K562 (cell line): ENCODE data around the gene DDR1. TPM values are rescaled to one million over a fixed set of nuclear protein-coding genes. Genes with fewer than 3 reads are reported as not detected.

Experiments used
- ATAC-seq: fragments of 200-7000 bp; cut with Tn5 transposase; 3 replicates; pipeline ENCODE4 v1.9.1; 2020; ENCODE audit warnings: moderate library complexity
- BruUV-seq: library from RNA; stranded (reverse); fragments of 400-500 nt; replicated peaks from 2 replicates; lab custom pipeline; 2021; lab: Mats Ljungman, UMichigan
- CTCF ChIA-PET: fragments of 300-600 bp; formaldehyde crosslinking; extraction: SDS; loops from one replicate; lab custom pipeline; 2021; ENCODE audit warnings: low intra/inter-chr PET ratio; lab: Yijun Ruan, JAX
- POLR2A ChIA-PET: fragments of 300-600, 350-650 bp; sonication (Branson Sonifier 250); formaldehyde crosslinking; extraction: SDS; loops from one replicate; lab custom pipeline; 2021; ENCODE audit warnings: antibody characterized with exemption, inconsistent platforms; lab: Yijun Ruan, JAX
- DNase-seq, 4 experiments: peaks; one replicate each; pipeline versions ENCODE4 v3.0.0 to v3.0.0-alpha.2; 2011 to 2018; ENCODE audit warnings: low spot score in 3 of 4, mixed read lengths in 3 of 4; ENCODE audit errors: extremely low read depth in 1 of 4
- FAIRE-seq: peaks from 2 replicates; lab custom pipeline; 2011; peaks lifted over from hg19 to GRCh38; lab: Jason Lieb, UNC
- H2AFZ ChIP-seq: 2 replicates; pipeline ENCODE4 v1.6.0; 2011; ENCODE audit warnings: low read depth, low read length, control low read depth, inconsistent platforms
- H3K27ac ChIP-seq: fragments of 200-600 bp; 3 replicates; pipeline ENCODE4 v1.8.0; 2011; ENCODE audit warnings: low read depth, mild to moderate bottlenecking, control low read depth, inconsistent platforms, low read length, moderate library complexity, mixed read lengths; ENCODE audit errors: extremely low read depth
- H3K27me3 ChIP-seq, 2 experiments: fragments of 300-600 bp in 1 of 2; 2 replicates in 1 of 2; 3 replicates in 1 of 2; pipeline versions ENCODE4 v1.6.0 to v1.8.0; 2011; ENCODE audit warnings: inconsistent platforms in 2 of 2, low read length in 2 of 2, mild to moderate bottlenecking in 1 of 2, mixed read lengths in 1 of 2, moderate library complexity in 1 of 2; ENCODE audit not compliant: control insufficient read depth in 2 of 2, insufficient read depth in 2 of 2
- H3K36me3 ChIP-seq: fragments of 300-600 bp; 3 replicates; pipeline ENCODE4 v1.8.0; 2011; ENCODE audit warnings: mild to moderate bottlenecking, low read length, inconsistent platforms; ENCODE audit not compliant: control insufficient read depth, insufficient read depth
- H3K4me1 ChIP-seq, 2 experiments: fragments of 200-600 bp in 1 of 2; replicated peaks in 1 of 2; 2 replicates in 1 of 2; 3 replicates in 1 of 2; pipeline versions ENCODE4 v1.5.1 to v1.8.0; 2011; ENCODE audit warnings: inconsistent platforms in 2 of 2, low read length in 2 of 2, mild to moderate bottlenecking in 1 of 2, mixed read lengths in 1 of 2, moderate library complexity in 1 of 2; ENCODE audit not compliant: control insufficient read depth in 2 of 2, insufficient read depth in 2 of 2
- H3K4me2 ChIP-seq: 2 replicates; pipeline ENCODE4 v1.6.1; 2011; ENCODE audit warnings: low read length, control low read depth, inconsistent platforms, mixed read lengths; ENCODE audit not compliant: insufficient read depth
- H3K4me3 ChIP-seq: fragments of 200-600 bp; sonication (generic), shearing (Covaris generic); 2 replicates; pipeline ENCODE4 v1.5.1; 2016; ENCODE audit warnings: control low read depth, inconsistent platforms
- H3K79me2 ChIP-seq: fragments of 200-600 bp; 3 replicates; pipeline ENCODE4 v1.8.0; 2011; ENCODE audit warnings: low read length, inconsistent platforms; ENCODE audit not compliant: control insufficient read depth, insufficient read depth
- H3K9ac ChIP-seq, 2 experiments: 2 replicates each; pipeline versions ENCODE4 v1.6.0 to v1.6.1; 2011; ENCODE audit warnings: low read depth in 2 of 2, low read length in 2 of 2, control low read depth in 1 of 2, inconsistent platforms in 1 of 2, mild to moderate bottlenecking in 1 of 2, mixed read lengths in 1 of 2; ENCODE audit not compliant: insufficient read depth in 1 of 2
- H3K9me1 ChIP-seq: one replicate; pipeline ENCODE4 v1.6.0; 2011; ENCODE audit warnings: inconsistent platforms, mild to moderate bottlenecking, low read length, moderate library complexity; ENCODE audit not compliant: control insufficient read depth, insufficient read depth
- H3K9me3 ChIP-seq: replicated peaks from 2 replicates; pipeline ENCODE4 v1.5.1; 2011; ENCODE audit warnings: low read depth, low read length, inconsistent platforms; ENCODE audit not compliant: control insufficient read depth, insufficient read depth
- H4K20me1 ChIP-seq: replicated peaks from 2 replicates; pipeline ENCODE4 v1.6.1; 2011; ENCODE audit warnings: low read length, inconsistent platforms, mixed read lengths; ENCODE audit not compliant: control insufficient read depth, insufficient read depth
- HSF4 ChIP-seq: fragments of 250-450 bp; sonication (Bioruptor Pico); IDR thresholded peaks from 2 replicates; pipeline ENCODE4 v2.1.2; 2022; ENCODE audit warnings: mild to moderate bottlenecking, moderate library complexity, borderline replicate concordance
- LCOR ChIP-seq: sonication (generic); formaldehyde crosslinking; IDR thresholded peaks from 2 replicates; pipeline ENCODE4 v1.8.0; 2022; ENCODE audit warnings: mild to moderate bottlenecking, missing genetic modification reagents
- MTA1 ChIP-seq: fragments of 450-650 bp; IDR thresholded peaks from 2 replicates; pipeline ENCODE4 v1.6.1; 2017; ENCODE audit warnings: borderline replicate concordance
- OTX1 ChIP-seq: fragments of 450-650 bp; formaldehyde crosslinking; IDR thresholded peaks from 2 replicates; pipeline ENCODE4 v1.4.0; 2022; ENCODE audit warnings: mild to moderate bottlenecking
- PCBP2 ChIP-seq: fragments of 200-400 bp; formaldehyde crosslinking; IDR thresholded peaks from 2 replicates; pipeline ENCODE4 v1.6.1; 2018; ENCODE audit warnings: low read length, low read depth, mild to moderate bottlenecking, moderate library complexity; ENCODE audit not compliant: poor library complexity, severe bottlenecking
- RBM15 ChIP-seq: fragments of 200-400 bp; formaldehyde crosslinking; IDR thresholded peaks from 2 replicates; pipeline ENCODE4 v1.6.1; 2018; ENCODE audit warnings: mild to moderate bottlenecking, low read length, moderate library complexity; ENCODE audit not compliant: insufficient read depth
- RCOR1 ChIP-seq, 2 experiments: IDR thresholded peaks; 2 replicates each; pipeline ENCODE4 v1.6.1; 2012; ENCODE audit warnings: low read depth in 2 of 2, low read length in 2 of 2, borderline replicate concordance in 1 of 2, improper control_type of control experiment in 1 of 2
- SIX5 ChIP-seq, 2 experiments: IDR thresholded peaks; 2 replicates each; pipeline ENCODE4 v1.6.1; 2011; ENCODE audit warnings: low read length in 2 of 2, borderline replicate concordance in 1 of 2, low read depth in 1 of 2, mild to moderate bottlenecking in 1 of 2, moderate library complexity in 1 of 2; ENCODE audit not compliant: insufficient read depth in 1 of 2
- TRIM24 ChIP-seq, 2 experiments: fragments of 450-650 bp; IDR thresholded peaks; 2 replicates each; pipeline ENCODE4 v1.6.1; 2016
- ZNF143 ChIP-seq: sonication (generic); formaldehyde crosslinking; IDR thresholded peaks from 2 replicates; pipeline ENCODE4 v1.9.0; 2022; ENCODE audit warnings: mild to moderate bottlenecking, missing genetic modification reagents
- ZNF217 ChIP-seq: sonication (generic); formaldehyde crosslinking; IDR thresholded peaks from 2 replicates; pipeline ENCODE4 v1.8.0; 2022; ENCODE audit warnings: mild to moderate bottlenecking, missing genetic modification reagents
- WGBS: fragments of 100-300 bp; shearing (Covaris generic); methylation state at CpG from one replicate; pipeline ENCODE4 v1.1.6; 2016; ENCODE audit warnings: low coverage, mixed read lengths; ENCODE audit not compliant: insufficient coverage; ENCODE audit errors: missing lambda C conversion rate; 5-methylcytosine and 5-hydroxymethylcytosine counted together
- in situ Hi-C: fragments of 300-500 bp; cut with MboI; formaldehyde crosslinking; loops from 4 replicates; pipeline ENCODE4 v1.15.0; 2018; ENCODE audit warnings: inconsistent platforms, mixed read lengths
- intact Hi-C: fragments of 100-400 bp; cut with micrococcal nuclease; formaldehyde crosslinking; loops from 2 replicates; pipeline ENCODE4 v1.14.2; 2022
- polyA plus RNA-seq, 8 experiments: library from polyadenylated mRNA; depleted of rRNA in 4 of 8; stranded (reverse) in 5 of 8; unstranded in 3 of 8; fragments of >200 nt; fragmentation: Nextera tagmentation in 2 of 8; fragmentation: Illumina TruSeq in 1 of 8; extraction: Ambion mirVana in 2 of 8; extraction: Trizol in 1 of 8; gene quantifications; 2 replicates each; pipeline versions ENCODE4 v1.2.1 to v1.2.3, GENCODE V29; 2011 to 2014; ENCODE audit warnings: inconsistent platforms in 1 of 8, missing spikeins in 1 of 8
- total RNA-seq, 7 experiments: library from RNA; depleted of rRNA in 6 of 7; stranded (reverse); fragments of >200 nt in 6 of 7; fragmentation: Illumina TruSeq in 2 of 7; extraction: Trizol in 2 of 7; gene quantifications; 2 replicates each; pipeline versions ENCODE4 v1.2.1 to v1.2.3, GENCODE V29; 2011 to 2021; ENCODE audit warnings: low replicate concordance in 1 of 7

DDR1 gene
- total and polyA plus RNA-seq, 9 of the 15 experiments (the other 6 are each of a cell fraction or from before 2014, with no cell fraction given), result 1.4 to 44.6 (median 12.2) TPM

DNA sequence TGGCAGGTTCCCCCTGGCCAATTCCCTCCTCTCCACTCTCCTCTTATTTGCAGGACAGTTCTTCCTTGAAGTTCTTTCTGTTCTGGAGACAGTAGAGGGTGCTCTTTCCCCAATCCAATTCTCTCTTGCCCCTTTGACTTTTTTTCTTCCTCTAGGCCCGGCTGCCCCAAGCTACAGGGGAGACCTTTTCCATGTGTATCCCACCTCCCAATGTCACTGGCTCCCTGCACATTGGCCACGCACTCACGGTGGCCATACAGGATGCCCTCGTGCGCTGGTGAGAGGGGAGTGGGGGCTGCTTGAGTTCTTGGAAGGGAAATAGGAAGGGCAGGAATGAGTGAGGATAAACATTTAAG lies 31.2 kb downstream of the DDR1 start (continued):
- TF ChIP-seq OTX1 (CRISPR knock-in tag) (peak; percentile 67; the same call in 1 of the 2 replicates), MTA1 (0 out of 2 replicates have a peak, but pooled peaks have one; percentile 15), PCBP2 (no peak), SIX5 (IDR thresholded peaks at IDR 0.05; ENCODE audit: borderline replicate concordance in 1 of 2, insufficient read depth in 1 of 2, low read depth in 1 of 2, low read length in 2 of 2) (no peak), HSF4 (CRISPR knock-in tag) (no peak), ZNF217 (CRISPR knock-in tag) (no peak), ZNF143 (CRISPR knock-in tag) (no peak)

DNA sequence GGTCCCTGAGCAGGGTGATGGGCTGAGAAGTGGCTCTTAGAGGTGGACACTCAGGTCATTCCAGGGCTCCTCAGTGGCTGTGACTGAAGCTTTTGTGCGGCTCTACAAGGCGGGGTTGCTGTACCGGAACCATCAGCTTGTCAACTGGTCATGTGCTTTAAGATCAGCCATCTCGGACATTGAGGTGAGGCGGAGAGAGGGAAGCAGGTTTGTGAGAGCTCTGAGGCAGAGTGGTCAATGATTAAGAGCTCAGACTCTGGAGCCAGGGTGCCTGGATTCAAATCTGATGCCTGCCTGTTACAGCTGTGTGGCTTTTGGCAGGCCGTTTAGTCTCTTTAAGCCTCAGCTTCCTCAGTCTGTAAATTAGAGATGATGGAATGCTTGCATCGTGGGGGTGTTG lies 32.7 kb downstream of the DDR1 start:
- Histone ChIP-seq H3K4me1 (peaks cover 15 to 28% of the 10 kb centered on the region in 2 experiments), H4K20me1 (no peaks in the 10 kb centered on the region), H3K27ac (no peak overlapping the region), H3K9me1 (no peaks in the 10 kb centered on the region), H3K4me2 (no peak overlapping the region), H2AFZ (no peak overlapping the region), H3K79me2 (peaks cover 8% of the 10 kb centered on the region; the same call in 2 of the 3 replicates), H3K4me3 (no peak overlapping the region), H3K36me3 (peaks cover 78% of the 10 kb centered on the region; the same call in 2 of the 3 replicates), H3K9me3 (no peaks in the 10 kb centered on the region), H3K27me3 (no peaks in the 10 kb centered on the region), H3K9ac (peak overlapping the region in 1 of 2 experiments; percentile 28; a peak in 1 of 4 replicates)
- FAIRE-seq (no peak), ATAC-seq (no peak), DNase-seq (no peak)
- in situ Hi-C loops, result loop anchor here (5.0 to 10.0 kb wide), 2 partner anchors 160 to 458 kb away; no protein-coding TSS in a partner anchor
- WGBS, result 91% methylated on average over 7 of the region's 7 CpGs
- intact Hi-C loops, result no loop called here
- POLR2A ChIA-PET, result interaction anchor here (0.6 to 3.5 kb wide), 6 partner anchors 9 to 170 kb away, joined by 3 to 11 read pairs (median 3); no protein-coding TSS in a partner anchor
- TF ChIP-seq TRIM24 (IDR thresholded peaks at IDR 0.05), result no peak
- 0 out of 2 replicates have a peak, but pooled peaks have one; percentile 25 for TF ChIP-seq LCOR (CRISPR knock-in tag)
- no peak for TF ChIP-seq RCOR1 (IDR thresholded peaks at IDR 0.05; ENCODE audit: borderline replicate concordance in 1 of 2, low read depth in 2 of 2, low read length in 2 of 2)
- TF ChIP-seq RBM15, result no peak
- CTCF ChIA-PET, result interaction anchor here (0.7 to 3.0 kb wide), 4 partner anchors 153 to 211 kb away, joined by 3 to 26 read pairs (median 13); no protein-coding TSS in a partner anchor
- BruUV-seq, result no TSS peak
